Measurements from ENCODE around the gene EFNA4. TPM values are rescaled to one million over a fixed set of nuclear protein-coding genes. Genes with fewer than 3 reads are reported as not detected.
A peak's percentile ranks its signal among the peaks of the same experiment; 100 is the strongest.

EFNA4 gene
- total and polyA plus RNA-seq, 9 of the 15 experiments (the other 6 are each of a cell fraction or from before 2014, with no cell fraction given), result 0.68 to 7.4 (median 6.1) TPM

DNA sequence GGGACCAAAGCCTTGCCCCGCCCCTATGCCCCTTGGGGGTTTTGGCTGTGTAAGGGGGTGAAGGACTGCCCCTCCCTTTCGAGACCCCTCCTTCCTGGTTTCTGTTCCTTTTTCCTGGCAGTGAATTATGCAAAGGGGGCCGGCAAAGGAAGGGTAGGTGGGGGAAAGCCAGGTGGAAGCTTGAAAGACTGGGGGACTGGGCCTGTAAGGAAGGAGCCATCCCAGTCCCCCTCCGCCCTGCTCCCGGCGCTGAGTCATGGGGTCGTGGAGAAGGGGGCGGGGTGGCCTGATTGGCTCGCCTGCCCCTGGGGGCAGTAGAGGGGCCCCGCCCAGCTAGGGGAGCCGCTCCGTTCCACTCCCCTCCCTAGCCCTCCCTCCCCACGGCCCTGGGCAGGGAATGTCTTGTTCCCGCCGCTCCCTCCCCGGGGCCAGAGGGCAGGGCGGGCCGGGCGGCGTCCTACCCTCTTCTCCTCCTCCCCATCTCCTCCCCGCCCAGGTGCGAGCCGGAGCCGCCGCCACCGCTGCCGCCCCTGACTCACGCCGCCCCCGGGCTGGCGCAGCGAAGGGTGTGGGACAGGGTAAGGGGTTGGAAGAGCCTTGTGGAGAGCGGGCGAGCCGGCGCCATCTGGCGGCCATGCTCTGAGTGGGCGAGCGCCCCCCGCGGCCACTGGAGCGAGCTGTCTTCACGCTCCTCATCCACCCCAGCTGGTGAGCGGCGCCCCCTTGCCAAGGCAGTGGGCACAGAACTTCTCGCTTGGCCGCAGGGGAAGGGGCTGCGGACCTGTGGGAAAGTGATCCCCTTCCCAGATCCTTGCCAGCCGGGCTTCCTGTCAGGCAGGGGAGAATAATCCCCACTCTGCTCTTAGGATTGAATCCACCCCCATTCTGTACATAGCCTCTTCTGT is 46.2 kb upstream of the EFNA4 start (continued):
- TF ChIP-seq NR4A1 (CRISPR knock-in tag; IDR thresholded peaks at IDR 0.05) (no peak), NR4A1 (tag; IDR thresholded peaks at IDR 0.05) (0 out of 2 replicates have a peak, but pooled peaks have one; percentile 15), HOXB6 (CRISPR knock-in tag; IDR thresholded peaks at IDR 0.05; ENCODE audit: borderline replicate concordance) (no peak), ZKSCAN8 (CRISPR knock-in tag; IDR thresholded peaks at IDR 0.05) (no peak), ETV1 (tag; conservative IDR thresholded peaks at IDR 0.05; ENCODE audit: low read depth) (no peak), HMG20B (CRISPR knock-in tag; IDR thresholded peaks at IDR 0.05) (no peak), ELF1 (tag; IDR thresholded peaks at IDR 0.05) (no peak; the same call in 1 of the 2 replicates), NR3C1 (CRISPR knock-in tag; IDR thresholded peaks at IDR 0.05) (no peak), MIER1 (IDR thresholded peaks at IDR 0.05; ENCODE audit: low read depth) (no peak), BDP1 (IDR thresholded peaks at IDR 0.05; ENCODE audit: insufficient read depth, insufficient read length) (no peak), TRIM24 (IDR thresholded peaks at IDR 0.05) (no peak), ELF2 (CRISPR knock-in tag; IDR thresholded peaks at IDR 0.05) (peak; percentile 74), PYGO2 (tag; IDR thresholded peaks at IDR 0.05) (no peak), SRSF3 (IDR thresholded peaks at IDR 0.05; ENCODE audit: insufficient read depth, low read length) (no peak), NFATC3 (IDR thresholded peaks at IDR 0.05) (no peak), TAF15 (IDR thresholded peaks at IDR 0.05; ENCODE audit: low read depth, low read length) (no peak), MECOM (CRISPR knock-in tag; IDR thresholded peaks at IDR 0.05) (no peak)
- TF ChIP-seq, protein P1, sequence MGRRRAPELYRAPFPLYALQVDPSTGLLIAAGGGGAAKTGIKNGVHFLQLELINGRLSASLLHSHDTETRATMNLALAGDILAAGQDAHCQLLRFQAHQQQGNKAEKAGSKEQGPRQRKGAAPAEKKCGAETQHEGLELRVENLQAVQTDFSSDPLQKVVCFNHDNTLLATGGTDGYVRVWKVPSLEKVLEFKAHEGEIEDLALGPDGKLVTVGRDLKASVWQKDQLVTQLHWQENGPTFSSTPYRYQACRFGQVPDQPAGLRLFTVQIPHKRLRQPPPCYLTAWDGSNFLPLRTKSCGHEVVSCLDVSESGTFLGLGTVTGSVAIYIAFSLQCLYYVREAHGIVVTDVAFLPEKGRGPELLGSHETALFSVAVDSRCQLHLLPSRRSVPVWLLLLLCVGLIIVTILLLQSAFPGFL (CRISPR knock-in tag; IDR thresholded peaks at IDR 0.05), result no peak
- TF ChIP-seq, protein P2, sequence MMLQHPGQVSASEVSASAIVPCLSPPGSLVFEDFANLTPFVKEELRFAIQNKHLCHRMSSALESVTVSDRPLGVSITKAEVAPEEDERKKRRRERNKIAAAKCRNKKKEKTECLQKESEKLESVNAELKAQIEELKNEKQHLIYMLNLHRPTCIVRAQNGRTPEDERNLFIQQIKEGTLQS (IDR thresholded peaks at IDR 0.05), result peak; percentile 68
- TF ChIP-seq, protein P2 (CRISPR knock-in tag; conservative IDR thresholded peaks at IDR 0.05), result 0 out of 2 replicates have a peak, but pooled peaks have one; percentile 58
- TF ChIP-seq, protein P3, sequence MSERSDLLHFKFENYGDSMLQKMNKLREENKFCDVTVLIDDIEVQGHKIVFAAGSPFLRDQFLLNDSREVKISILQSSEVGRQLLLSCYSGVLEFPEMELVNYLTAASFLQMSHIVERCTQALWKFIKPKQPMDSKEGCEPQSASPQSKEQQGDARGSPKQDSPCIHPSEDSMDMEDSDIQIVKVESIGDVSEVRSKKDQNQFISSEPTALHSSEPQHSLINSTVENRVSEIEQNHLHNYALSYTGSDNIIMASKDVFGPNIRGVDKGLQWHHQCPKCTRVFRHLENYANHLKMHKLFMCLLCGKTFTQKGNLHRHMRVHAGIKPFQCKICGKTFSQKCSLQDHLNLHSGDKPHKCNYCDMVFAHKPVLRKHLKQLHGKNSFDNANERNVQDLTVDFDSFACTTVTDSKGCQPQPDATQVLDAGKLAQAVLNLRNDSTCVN (CRISPR knock-in tag; IDR thresholded peaks at IDR 0.05), result peak; percentile 11; the same call in 1 of the 2 replicates
- TF ChIP-seq, protein P4, sequence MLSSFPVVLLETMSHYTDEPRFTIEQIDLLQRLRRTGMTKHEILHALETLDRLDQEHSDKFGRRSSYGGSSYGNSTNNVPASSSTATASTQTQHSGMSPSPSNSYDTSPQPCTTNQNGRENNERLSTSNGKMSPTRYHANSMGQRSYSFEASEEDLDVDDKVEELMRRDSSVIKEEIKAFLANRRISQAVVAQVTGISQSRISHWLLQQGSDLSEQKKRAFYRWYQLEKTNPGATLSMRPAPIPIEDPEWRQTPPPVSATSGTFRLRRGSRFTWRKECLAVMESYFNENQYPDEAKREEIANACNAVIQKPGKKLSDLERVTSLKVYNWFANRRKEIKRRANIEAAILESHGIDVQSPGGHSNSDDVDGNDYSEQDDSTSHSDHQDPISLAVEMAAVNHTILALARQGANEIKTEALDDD (IDR thresholded peaks at IDR 0.05), result no peak

Measured in K562 (cell line).